HFFc6 (cell line): ENCODE measurements around the gene MAST4. TPM values are rescaled to one million over a fixed set of nuclear protein-coding genes. Genes with fewer than 3 reads are reported as not detected.

Experiments
- DNase-seq: peaks from one replicate; pipeline ENCODE4 v3.0.0-alpha.2; 2018
- H3K27ac Mint-ChIP-seq: 2 replicates; pipeline ENCODE4 v1.8.0; 2020; ENCODE audit warnings: mild to moderate bottlenecking, mixed read lengths
- H3K27me3 Mint-ChIP-seq: 2 replicates; pipeline ENCODE4 v1.8.0; 2021; ENCODE audit warnings: mild to moderate bottlenecking, moderate library complexity, mixed read lengths; ENCODE audit not compliant: insufficient read depth
- H3K36me3 Mint-ChIP-seq: 2 replicates; pipeline ENCODE4 v1.8.0; 2021; ENCODE audit warnings: low read depth, mixed read lengths
- H3K4me1 Mint-ChIP-seq: 2 replicates; pipeline ENCODE4 v1.8.0; 2020; ENCODE audit warnings: low read depth, mixed read lengths
- H3K4me3 Mint-ChIP-seq: 2 replicates; pipeline ENCODE4 v1.8.0; 2020; ENCODE audit warnings: mild to moderate bottlenecking, moderate library complexity, mixed read lengths
- H3K9me3 Mint-ChIP-seq: 2 replicates; pipeline ENCODE4 v1.8.0; 2020; ENCODE audit warnings: mild to moderate bottlenecking, mixed read lengths
- CTCF ChIP-seq: fragments of 200-600 bp; sonication (generic); IDR thresholded peaks from 2 replicates; pipeline ENCODE4 v1.5.0; 2021; ENCODE audit warnings: antibody characterized with exemption, mild to moderate bottlenecking
- total RNA-seq, 6 experiments: library from RNA; stranded (reverse); fragmentation: NEBNext Ultra II Directional; extraction: Animal tissue kit (Norgen Biotek cat#: 25700); gene quantifications; 2 replicates in 1 of 6; 3 replicates in 5 of 6; pipeline ENCODE4 v1.2.3, GENCODE V29; 2021

Gene MAST4
- total RNA-seq, 6 experiments from 2014 or later: 3.0 to 5.6 (median 3.9) TPM

- Mint-ChIP-seq H3K9me3 (no peaks in the 10 kb centered on the region), H3K36me3 (peaks cover 3% of the 10 kb centered on the region; the same call in 1 of the 2 replicates), H3K4me3 (no peak overlapping the region), H3K4me1 (peaks cover 17% of the 10 kb centered on the region), H3K27ac (no peak overlapping the region), H3K27me3 (no peaks in the 10 kb centered on the region)
- DNase-seq: no peak
- TF ChIP-seq CTCF: no peak
These were observed 551.6 kb downstream of the MAST4 start for GRCh38 chr5:67147760-67148159.

GRCh38 chr5:67149057-67149950 lies 553.1 kb downstream of the MAST4 start:
- H3K4me1 Mint-ChIP-seq: peaks cover 17% of the 10 kb centered on the region
- no peaks in the 10 kb centered on the region for H3K36me3 Mint-ChIP-seq
- H3K27me3 Mint-ChIP-seq: no peaks in the 10 kb centered on the region; the same call in 1 of the 2 replicates
- H3K4me3 Mint-ChIP-seq: peak overlapping the region; percentile 83; the same call in 1 of the 2 replicates
- no peak overlapping the region for H3K27ac Mint-ChIP-seq
- no peak for TF ChIP-seq CTCF
- no peaks in the 10 kb centered on the region for H3K9me3 Mint-ChIP-seq
- no peak for DNase-seq

GRCh38 chr5:67149951-67150523 lies 553.8 kb downstream of the MAST4 start:
- DNase-seq: peak; percentile 31
- Mint-ChIP-seq H3K27me3 (no peaks in the 10 kb centered on the region; the same call in 1 of the 2 replicates), H3K4me1 (peaks cover 17% of the 10 kb centered on the region), H3K4me3 (peak overlapping the region; percentile 83; the same call in 1 of the 2 replicates), H3K27ac (no peak overlapping the region), H3K9me3 (no peaks in the 10 kb centered on the region), H3K36me3 (no peaks in the 10 kb centered on the region)
- peak; percentile 83 for TF ChIP-seq CTCF

GRCh38 chr5:67152400-67152799 lies 556.2 kb downstream of the MAST4 start:
- no peak for TF ChIP-seq CTCF
- Mint-ChIP-seq H3K27me3 (no peaks in the 10 kb centered on the region; the same call in 1 of the 2 replicates), H3K4me3 (no peak overlapping the region), H3K9me3 (no peaks in the 10 kb centered on the region), H3K27ac (no peak overlapping the region), H3K36me3 (no peaks in the 10 kb centered on the region), H3K4me1 (peaks cover 12% of the 10 kb centered on the region)
- no peak for DNase-seq

GRCh38 chr5:67153292-67153691 lies 557.1 kb downstream of the MAST4 start:
- Mint-ChIP-seq H3K9me3 (no peaks in the 10 kb centered on the region), H3K4me3 (no peak overlapping the region), H3K36me3 (no peaks in the 10 kb centered on the region), H3K4me1 (peaks cover 5% of the 10 kb centered on the region; the same call in 1 of the 2 replicates), H3K27ac (no peak overlapping the region), H3K27me3 (no peaks in the 10 kb centered on the region; the same call in 1 of the 2 replicates)
- no peak for DNase-seq
- no peak for TF ChIP-seq CTCF
